ENCODE data around the gene TSSK1B.
"Not testable (repeated sequence)": the region's sequence is repeated elsewhere in the genome, so short reads cannot be mapped to it uniquely, and the experiment has no call there.

The TSSK1B gene, protein sequence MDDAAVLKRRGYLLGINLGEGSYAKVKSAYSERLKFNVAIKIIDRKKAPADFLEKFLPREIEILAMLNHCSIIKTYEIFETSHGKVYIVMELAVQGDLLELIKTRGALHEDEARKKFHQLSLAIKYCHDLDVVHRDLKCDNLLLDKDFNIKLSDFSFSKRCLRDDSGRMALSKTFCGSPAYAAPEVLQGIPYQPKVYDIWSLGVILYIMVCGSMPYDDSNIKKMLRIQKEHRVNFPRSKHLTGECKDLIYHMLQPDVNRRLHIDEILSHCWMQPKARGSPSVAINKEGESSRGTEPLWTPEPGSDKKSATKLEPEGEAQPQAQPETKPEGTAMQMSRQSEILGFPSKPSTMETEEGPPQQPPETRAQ

DNA sequence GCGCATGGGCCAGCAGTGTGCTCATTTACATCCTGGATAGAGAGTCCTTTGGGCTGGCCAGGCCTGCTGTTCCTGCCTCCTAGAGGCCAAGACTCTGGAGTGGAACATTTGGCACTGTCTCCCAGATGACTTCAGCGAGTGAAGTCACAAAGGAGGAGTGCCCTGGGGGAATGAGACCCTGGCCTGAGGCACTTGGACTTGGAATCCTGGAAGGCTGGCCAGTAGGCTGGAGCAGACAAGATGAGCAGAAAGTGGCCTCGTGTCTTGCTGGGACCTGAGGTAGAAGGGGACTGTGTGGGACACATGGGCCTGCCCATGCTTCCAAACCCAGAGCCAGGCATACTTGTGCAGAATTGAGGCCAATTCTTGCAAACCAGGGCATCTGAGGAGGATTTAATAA lies at the start of gene TSSK1B:
TSSK1B (minus strand) TSS at position 101 of the 400 bp plus-strand sequence. CDS start 150 bp downstream, outside the sequence.
- FAIRE-seq = no peak
- DNase-seq (ENCODE audit: insufficient read length, low spot score) = no peak

DNA sequence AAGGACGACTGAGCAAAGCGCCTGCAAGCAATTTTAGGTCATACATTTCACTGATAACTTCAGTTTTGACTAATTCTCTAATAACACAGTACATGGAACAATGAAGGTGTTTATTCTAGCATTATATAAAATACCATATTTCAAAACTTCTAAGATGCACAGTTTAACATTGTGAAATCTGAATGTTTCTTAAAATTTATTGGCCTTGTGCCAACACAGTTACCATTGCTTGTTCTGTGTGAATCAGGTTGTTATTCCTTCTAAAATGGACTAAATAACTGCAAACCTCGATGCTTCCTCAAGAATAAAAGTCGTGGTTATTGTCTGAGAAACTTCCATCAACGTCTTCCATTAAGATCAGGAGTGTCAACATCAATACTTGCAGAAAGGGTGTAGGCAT lies 45.5 kb upstream of the TSSK1B start:
- FAIRE-seq = no peak
- no peak for DNase-seq (ENCODE audit: insufficient read length, low spot score)

DNA sequence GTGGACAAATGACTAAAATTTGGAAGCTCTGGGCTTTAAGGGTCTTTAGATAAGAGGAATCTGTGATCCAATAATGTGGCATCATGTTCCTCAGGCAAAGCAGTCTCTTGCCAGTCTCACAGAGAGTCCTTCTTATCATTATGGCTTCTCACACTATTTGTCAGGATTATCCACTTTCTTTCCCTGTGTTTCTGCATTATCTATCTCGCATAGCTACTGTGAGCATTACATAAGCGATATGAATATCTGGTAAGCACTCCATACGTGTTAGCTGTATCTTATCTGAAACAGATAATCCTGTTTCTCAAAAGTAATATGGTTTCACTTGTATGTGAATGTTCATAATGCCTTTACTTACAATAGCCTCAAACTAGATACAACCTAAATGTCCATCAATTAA lies 43.9 kb upstream of the TSSK1B start:
- FAIRE-seq = no peak
- no peak for DNase-seq (ENCODE audit: insufficient read length, low spot score)

DNA sequence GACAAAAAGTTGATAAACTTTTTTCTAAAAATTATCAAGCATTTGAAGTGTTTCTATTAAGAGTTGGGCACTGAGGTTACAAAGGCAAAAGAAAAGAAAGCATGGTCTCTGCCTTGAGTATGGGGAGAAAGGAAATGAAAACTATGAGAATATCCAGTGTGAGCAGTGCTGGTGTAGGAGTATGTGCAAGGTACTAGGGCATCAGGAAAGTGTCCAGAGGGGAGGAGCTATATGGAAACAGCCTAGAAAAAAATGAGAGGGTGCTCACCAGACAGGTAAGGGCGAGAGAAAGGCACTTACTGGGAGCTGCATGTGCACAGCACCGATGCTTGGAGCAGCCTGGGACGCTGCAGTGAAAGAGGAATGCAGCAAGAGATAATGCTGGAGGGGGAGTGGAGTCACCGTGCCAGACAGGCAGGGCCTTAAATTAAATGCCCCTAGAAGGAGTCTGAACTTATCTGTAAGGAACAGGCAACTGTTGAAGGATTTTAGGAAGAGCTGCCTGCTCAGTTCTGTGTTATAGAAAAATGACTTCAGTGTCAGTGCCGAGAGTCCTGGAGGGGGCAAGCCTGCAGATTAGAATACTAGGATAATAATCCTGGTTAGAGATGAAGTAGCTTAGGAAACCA lies 39.4 kb upstream of the TSSK1B start:
- DNase-seq (ENCODE audit: insufficient read length, low spot score) (no peak), FAIRE-seq (no peak)

DNA sequence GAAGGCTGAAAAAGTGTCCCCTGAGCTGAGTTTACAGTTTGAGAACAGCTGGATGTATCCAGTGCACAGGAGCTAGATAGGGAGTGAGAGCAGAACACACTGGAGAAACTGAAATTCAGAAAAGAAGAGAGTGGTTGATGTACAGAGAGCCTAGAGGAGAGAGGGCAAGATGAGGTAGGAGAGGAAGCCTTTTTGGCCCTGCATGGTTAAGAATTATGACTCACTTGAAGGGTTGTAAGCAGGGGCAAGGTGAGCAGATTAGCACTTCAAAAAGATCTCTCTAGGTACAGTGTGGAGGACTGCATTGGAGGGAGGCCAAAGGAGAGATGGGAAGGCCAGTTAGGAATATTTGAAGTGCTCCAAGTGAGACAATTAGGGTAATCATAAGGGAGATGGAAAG lies 28.2 kb upstream of the TSSK1B start:
- no peak for DNase-seq (ENCODE audit: insufficient read length, low spot score)
- no peak for FAIRE-seq

DNA sequence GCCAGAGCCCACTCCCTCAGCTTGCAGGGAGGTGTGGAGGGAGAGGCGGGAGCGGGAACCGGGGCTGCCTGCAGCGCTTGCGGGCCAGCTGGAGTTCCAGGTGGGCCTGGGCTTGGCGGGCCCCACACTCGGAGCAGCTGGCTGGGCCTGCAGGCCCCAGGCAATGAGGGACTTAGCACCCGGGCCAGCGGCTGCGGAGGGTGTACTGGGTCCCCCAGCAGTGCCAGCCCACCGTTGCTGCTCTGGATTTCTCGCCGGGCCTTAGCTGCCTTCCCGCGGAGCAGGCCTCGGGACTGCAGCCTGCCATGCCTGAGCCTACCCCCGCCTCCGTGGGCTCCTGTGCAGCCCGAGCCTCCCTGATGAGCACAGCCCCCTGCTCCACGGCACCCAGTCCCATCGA lies 22.3 kb upstream of the TSSK1B start:
- not testable (repeated sequence) for FAIRE-seq; DNase-seq (ENCODE audit: insufficient read length, low spot score)

DNA sequence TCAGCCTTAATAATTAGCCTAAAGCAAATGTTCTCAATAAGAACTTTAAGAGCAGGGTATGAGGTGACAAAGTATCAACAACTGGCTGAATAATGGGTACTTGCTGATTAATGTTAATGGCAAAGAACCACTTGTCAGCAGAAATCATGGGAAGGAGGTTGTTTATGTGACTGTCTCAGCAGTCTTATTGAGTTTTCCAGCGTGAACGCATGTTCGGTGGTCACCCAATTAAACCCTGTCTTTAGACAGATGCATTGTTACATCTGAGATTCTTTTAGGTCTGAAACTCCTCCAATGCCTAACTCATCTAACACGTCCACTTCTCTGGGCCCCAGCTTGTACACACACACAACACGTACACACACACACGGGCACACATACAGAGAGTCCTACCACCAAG lies 18.2 kb upstream of the TSSK1B start:
- FAIRE-seq (no peak), DNase-seq (ENCODE audit: insufficient read length, low spot score) (no peak)

DNA sequence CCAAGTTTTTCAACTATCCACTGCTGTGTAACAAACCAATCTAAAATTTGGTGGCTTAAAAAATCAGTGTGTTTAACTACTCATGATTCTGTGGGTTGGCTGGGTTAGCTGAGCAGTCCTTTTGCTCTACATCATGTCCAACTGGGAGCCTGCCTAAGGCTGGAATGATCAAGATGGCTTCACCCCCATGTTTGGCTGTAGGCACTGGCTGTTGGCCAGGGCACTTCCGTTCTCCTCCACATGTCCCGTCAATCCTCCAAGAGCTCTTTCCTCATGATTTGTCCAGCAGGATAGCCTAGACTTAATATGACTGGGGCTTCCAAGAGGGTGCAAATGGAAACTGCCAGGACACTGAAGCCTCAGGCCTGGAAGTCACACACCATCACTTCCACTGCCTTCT lies 17.0 kb upstream of the TSSK1B start:
- no peak for FAIRE-seq
- no peak for DNase-seq (ENCODE audit: insufficient read length, low spot score)

DNA sequence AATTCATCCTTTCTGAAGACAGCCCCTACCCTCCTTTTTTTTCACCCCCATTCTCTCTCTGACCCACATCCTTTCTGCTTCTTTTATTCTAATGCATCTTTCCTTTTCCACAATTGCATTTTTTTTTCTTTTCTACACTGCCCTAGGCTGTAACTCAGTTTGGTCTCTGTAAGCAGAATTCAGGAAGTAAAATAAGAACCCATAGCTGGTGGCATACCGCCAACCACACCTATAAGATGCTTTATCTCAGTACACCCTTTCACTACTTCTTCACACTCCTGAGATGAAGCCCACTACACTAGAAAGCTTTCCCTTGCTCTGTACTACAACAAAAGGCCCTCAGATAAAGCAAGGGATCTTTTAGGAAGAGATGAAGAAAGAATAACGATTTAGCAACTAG lies 16.1 kb upstream of the TSSK1B start:
- no peak for FAIRE-seq
- no peak for DNase-seq (ENCODE audit: insufficient read length, low spot score)

DNA sequence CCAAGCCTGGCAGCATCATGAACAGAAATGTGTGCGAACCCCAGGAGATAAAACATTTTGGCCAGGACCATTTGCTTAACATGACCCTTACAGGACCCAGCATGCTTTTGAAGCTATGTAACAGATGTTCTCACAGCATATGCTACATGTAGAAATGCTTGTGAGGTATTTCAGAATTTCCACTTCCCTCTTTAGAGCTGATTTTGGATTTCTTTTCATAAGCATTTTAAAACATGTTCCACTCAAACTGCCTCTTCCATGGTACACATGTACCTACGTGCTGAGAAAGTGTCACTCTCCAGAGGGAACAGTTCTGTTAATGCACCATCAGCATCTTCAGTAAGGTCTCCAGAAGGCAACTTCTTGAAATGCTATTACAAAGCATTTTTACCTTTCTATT lies 15.7 kb upstream of the TSSK1B start:
- FAIRE-seq = no peak
- no peak for DNase-seq (ENCODE audit: insufficient read length, low spot score)

DNA sequence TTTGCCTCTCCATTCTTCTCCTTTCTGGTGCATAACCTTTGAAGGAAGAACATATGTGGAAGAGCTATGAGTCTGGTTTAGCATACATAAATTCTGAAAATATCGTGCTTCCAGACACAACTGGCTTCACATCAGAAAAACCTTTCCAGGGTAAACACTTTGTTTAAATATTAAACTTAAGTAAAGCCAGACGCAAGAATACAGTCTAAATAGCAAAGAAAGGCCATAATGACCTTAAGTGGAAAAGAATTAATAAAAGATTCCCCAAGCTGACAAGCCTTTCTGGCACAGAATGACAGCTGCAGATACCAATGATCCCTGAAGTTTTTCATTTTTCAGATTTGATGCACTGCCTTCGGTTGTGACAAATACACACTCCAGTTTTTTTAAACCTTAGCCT lies 13.5 kb upstream of the TSSK1B start:
- no peak for DNase-seq (ENCODE audit: insufficient read length, low spot score)
- no peak for FAIRE-seq

DNA sequence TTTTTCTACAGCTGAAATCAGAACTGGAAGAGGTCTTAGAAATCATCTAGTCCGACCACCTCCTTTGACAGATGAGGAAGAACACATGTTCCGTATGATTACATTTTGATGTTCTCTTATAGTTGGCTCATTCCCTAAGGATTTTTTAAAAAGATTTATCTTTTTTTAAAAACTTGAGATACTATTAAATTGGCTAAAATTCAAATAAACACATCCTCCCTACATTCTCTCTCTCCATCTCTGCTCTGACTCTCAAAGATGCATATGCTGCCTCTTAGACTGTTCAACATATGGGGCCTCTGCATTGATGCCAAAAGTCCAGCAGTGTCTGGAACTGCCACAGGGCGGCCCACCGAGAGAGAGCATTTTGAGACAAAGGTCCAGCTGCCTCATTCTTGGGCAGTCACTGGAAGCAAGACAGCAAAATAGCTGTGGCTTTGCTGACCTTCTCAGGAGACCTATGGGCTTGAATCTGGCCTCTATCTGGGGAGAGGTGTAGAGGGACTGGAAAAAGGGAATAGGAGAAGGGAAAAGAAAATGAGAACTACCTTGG lies 12.8 kb upstream of the TSSK1B start:
- FAIRE-seq (no peak), DNase-seq (ENCODE audit: insufficient read length, low spot score) (peak; percentile 8)

DNA sequence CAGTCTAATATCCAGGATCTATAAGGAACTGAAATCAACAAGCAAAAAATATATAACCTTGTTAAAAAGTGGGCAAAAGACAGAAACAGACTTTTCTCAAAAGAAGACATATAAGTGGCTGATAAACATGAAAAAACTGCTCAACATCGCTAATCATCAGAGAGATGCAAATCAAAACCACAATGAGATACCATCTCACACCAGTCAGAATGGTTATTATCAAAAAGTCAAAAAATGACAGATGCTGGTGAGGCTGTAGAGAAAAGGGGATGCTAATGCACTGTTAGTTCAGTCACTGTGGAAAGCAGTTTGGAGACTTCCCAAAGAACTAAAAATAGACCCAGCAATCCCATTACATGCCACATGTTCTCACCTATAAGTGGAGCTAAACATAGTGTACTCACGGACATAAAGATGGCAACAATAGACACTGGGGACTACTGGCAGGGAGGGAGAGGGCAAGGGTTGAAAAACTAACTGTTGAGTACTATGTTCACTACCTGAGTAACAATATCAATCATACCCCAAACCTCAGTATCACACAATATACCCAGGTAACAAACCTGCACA lies 11.7 kb upstream of the TSSK1B start:
- no peak for DNase-seq (ENCODE audit: insufficient read length, low spot score)
- FAIRE-seq = no peak

DNA sequence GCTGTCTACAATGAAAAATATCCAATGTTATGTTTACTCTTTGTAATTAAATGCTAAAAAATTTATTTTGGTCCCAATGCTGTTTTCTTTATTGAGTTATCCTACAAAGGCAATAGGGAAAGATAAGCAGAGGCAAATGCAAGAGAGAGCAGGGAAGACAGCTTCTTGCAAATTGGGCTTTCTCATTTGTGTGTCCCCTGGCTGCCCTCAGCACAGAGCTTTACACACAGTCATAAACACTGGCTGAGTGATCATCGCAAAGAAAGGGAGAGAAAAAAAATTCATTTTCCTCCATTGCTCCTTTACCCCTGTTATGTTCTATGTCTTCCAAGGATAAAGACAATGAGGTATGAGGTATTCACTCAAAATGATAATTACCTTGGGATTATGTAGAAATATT lies 2.3 kb upstream of the TSSK1B start:
- FAIRE-seq (no peak), DNase-seq (ENCODE audit: insufficient read length, low spot score) (no peak)

DNA sequence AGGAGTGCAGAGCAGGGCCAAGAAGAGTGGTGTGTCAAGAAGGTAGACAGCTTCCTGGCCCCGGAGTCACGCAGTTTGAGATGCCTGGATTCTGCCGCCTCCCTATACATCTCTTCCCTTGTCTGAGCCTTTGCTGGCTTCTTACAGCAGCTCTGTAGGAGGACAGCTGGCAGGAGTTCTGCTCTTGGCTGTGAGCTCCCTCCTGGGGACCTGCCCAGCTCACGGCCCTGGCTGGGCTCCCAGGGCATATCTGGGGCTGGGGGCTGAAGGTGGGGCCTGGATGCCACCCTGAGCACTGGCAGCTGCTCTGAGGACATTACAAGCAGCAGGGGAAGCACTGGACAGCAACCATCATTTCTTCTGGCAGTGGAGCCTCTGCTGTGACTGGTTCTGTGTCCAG lies 786 bp upstream of the TSSK1B start:
- no peak for FAIRE-seq
- DNase-seq (ENCODE audit: insufficient read length, low spot score) = no peak

DNA sequence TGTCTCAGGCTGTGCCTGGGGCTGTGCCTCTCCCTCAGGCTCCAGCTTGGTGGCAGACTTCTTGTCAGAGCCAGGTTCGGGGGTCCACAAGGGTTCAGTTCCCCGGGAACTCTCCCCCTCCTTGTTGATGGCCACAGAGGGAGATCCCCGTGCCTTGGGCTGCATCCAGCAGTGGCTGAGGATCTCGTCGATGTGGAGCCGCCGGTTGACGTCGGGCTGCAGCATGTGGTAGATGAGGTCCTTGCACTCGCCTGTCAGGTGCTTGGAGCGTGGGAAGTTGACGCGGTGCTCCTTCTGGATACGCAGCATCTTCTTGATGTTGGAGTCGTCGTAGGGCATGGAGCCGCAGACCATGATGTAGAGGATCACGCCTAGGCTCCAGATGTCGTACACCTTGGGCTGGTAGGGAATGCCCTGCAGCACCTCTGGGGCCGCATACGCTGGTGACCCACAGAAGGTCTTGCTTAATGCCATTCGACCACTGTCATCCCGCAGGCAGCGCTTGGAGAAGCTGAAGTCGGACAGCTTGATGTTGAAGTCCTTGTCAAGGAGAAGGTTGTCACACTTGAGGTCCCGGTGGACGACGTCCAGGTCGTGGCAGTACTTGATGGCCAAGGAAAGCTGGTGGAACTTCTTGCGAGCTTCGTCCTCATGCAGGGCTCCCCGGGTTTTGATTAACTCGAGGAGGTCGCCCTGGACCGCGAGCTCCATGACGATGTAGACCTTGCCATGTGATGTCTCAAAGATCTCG lies 752 bp downstream of the TSSK1B start:
- DNase-seq (ENCODE audit: insufficient read length, low spot score) (no peak), FAIRE-seq (no peak)

DNA sequence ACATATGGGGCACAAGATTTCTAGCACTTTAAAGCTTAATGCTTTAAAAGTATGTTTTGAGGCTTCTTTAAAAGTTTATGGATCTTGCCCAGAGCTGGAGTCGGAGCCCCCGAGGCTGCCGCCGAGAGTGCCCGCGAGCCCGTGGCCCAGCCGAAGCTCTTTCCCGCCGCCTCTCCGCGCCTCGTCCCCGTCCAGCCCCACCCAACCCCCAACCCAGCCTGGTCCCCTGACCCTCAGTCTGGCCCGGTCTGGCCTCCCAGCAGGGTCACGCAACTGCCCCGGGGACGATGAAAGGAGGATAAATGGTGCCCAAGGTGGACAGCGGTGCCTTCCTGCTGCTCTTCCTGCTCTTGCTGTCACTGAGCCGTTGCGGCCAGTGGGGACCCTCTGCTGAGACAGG lies 1.7 kb downstream of the TSSK1B start:
- DNase-seq (ENCODE audit: insufficient read length, low spot score) (no peak), FAIRE-seq (no peak)

DNA sequence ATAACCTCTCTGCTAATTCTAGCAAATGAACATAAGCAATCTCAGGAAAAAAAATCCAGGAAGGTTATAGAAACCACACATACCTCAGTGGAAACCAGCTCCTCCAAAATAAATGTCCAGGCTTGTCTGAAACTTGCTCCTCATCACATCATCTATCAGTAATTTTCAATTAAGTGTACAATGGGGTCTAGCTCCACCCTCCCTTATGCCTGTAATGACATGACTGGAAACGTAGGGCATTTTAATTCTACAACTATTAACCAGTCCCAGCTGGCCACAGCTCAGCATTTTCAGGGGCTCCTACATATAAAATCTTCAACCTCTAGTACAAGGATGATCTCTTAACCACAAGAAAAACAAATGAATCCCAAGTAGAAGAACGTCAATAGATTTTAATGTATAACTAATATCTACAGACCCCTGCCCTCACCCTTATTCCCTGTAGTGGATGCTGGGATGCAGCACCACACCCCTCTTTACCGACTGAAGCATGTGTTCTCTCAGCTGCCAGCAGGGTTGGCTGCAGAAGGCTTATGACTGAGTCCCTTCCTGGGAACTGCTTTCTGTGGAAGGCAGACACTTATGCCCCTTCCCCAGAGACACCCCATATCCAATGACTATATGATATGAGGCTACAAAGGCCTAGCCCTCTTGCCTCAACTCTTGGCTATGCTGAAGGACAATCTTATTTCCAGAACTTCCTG lies 6.8 kb downstream of the TSSK1B start:
- FAIRE-seq = no peak

DNA sequence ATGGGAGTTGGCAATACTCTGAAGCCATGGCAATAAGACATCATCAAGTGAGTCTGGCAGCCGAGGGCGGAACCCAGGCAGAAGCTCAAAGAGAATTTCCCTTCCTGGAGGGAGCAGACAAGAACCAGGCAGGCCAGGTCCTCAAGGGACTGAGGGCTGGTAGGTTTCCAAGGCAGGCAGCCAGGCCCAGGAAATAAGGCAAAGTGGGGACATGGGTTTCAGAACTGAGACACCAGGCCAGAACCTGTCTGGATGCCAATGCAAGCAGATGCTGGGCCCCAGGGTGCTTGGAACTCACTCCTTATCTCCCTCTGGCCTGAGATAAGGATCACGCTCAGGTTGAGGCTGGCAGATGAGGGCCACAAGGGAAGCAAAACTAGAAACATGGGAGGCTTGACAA lies 8.9 kb downstream of the TSSK1B start:
- FAIRE-seq = no peak
- no peak for DNase-seq (ENCODE audit: insufficient read length, low spot score)

More for the DNA sequence above, 6.8 kb downstream of the TSSK1B start:
- DNase-seq (ENCODE audit: insufficient read length, low spot score) = no peak

DNA sequence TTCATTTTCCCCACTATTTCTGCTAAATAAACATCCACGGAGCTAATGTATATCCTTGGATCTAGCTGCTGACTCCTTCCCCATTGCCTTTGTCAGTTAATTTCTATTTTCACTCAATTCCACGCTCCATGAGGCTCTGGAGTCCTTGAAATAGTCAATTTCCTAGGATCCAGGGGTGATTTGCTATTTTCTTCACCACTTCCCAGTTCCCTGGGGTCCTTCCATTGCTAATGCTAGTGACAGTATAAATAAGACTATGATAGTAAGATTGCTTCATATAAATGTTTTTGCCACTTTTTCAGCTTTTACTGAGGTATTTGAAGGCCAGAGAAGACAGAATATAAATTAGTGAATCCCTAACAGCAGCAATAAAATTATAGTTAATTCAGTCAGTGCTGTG lies 13.1 kb downstream of the TSSK1B start:
- no peak for FAIRE-seq

DNA sequence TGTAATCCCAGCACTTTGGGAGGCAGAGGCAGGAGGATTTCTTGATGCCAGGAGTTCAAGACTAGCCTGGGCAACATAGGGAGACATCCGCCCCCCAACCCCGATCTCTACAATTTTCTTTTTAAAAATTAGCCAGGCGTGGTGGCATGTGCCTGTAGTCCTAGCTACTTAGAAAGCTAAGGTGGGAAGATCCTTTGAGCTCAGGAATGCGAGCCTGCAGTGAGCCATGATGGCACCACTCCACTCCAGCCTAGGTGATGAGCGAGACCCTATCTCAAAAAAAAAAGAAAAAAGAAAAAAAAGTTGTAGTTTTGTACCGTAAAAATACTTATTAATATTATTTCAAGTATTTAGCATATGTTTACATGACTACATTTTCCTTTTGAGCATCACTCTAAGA lies 29.3 kb downstream of the TSSK1B start:
- FAIRE-seq (no peak), DNase-seq (ENCODE audit: insufficient read length, low spot score) (no peak)

More for the DNA sequence above, 13.1 kb downstream of the TSSK1B start:
- no peak for DNase-seq (ENCODE audit: insufficient read length, low spot score)

Measured in HTR-8/SVneo (cell line).